ENCODE results near the gene EEFSEC. TPM values are rescaled to one million over a fixed set of nuclear protein-coding genes. Genes with fewer than 3 reads are reported as not detected.

Gene EEFSEC
- total and polyA plus RNA-seq, 2 of the 8 experiments (the other 6 are each of a cell fraction or from before 2014, with no cell fraction given), result 13.1 to 19.8 TPM

DNA sequence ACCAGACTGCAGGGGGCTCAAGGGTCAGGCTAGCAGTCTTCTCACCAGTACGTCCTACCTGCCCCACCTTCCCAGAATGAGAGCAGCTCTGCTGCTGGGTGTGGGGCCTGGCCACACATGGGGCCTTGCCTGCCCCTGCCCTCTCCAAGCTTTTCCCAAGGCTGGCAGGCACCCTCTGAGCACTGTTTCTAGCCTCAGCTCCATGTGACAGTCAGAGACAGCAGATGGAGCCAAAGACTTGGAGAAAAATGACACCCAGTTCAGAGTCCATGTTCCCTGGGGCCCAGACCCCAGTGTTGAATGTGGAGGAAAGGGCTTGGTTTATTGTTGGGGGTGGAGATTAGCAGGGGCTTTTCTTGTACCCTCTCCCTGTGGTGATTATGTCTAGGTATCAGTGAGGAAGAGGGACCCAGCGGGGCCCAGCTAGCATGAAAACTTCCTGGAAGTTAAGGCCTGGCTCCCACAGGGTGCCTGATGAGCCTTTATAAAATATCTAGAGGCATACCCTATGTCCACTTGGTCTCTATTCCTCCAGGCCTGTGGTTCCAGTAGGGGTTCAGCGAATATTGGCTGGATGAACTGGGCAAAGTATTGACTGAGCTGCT lies 153.8 kb downstream of the EEFSEC start:
- ChIA-PET POLR2A (ENCODE audit: partially characterized antibody) (no interaction called here), CTCF (ENCODE audit: partially characterized antibody) (interaction anchor here (0.5 to 5.9 kb wide), 21 partner anchors 8 to 1185 kb away, joined by 3 to 58 read pairs (median 4); no protein-coding TSS in a partner anchor)
- H3K23me2 ChIP-seq (ENCODE audit: low read depth, low read length), result no peaks in the 10 kb centered on the region
- no peak overlapping the region for H4K8ac ChIP-seq (ENCODE audit: extremely low read depth, insufficient read depth, low read length)
- H3K27me3 ChIP-seq (replicated peaks in 1 of 4; ENCODE audit: control insufficient read depth in 3 of 4, extremely low read depth in 1 of 4, insufficient read depth in 3 of 4, low read length in 3 of 4), result no peaks in the 10 kb centered on the region
- H3K4me2 ChIP-seq (ENCODE audit: insufficient read depth in 1 of 2, low read depth in 2 of 2, low read length in 2 of 2), result no peak overlapping the region
- H3K9ac ChIP-seq (replicated peaks in 1 of 4; ENCODE audit: extremely low read depth in 1 of 4, low read depth in 3 of 4, low read length in 3 of 4), result no peak overlapping the region
- no peak overlapping the region for H3K14ac ChIP-seq (ENCODE audit: insufficient read length)
- DNase-seq (ENCODE audit: low read depth in 1 of 2, low spot score in 2 of 2) (peak in 1 of 2 experiments; percentile 43), FAIRE-seq (no peak)
- H4K5ac ChIP-seq (ENCODE audit: insufficient read length, low read depth, low read length), result no peak overlapping the region
- no peaks in the 10 kb centered on the region for H4K20me1 ChIP-seq (replicated peaks in 1 of 2; ENCODE audit: control insufficient read depth in 1 of 2, insufficient read depth in 2 of 2, low read length in 2 of 2)
- no peaks in the 10 kb centered on the region for H3K9me3 ChIP-seq (ENCODE audit: insufficient read depth in 2 of 2, low read depth in 1 of 2, low read length in 1 of 2)
- no peak overlapping the region for H2BK120ac ChIP-seq (replicated peaks; ENCODE audit: low read depth, low read length)
- H3K79me2 ChIP-seq (ENCODE audit: control insufficient read depth in 1 of 2, insufficient read depth in 2 of 2, low read length in 2 of 2), result no peaks in the 10 kb centered on the region
- H3K27ac ChIP-seq (ENCODE audit: low read depth, low read length), result no peak overlapping the region
- H2BK20ac ChIP-seq (ENCODE audit: low read length), result no peak overlapping the region
- no peaks in the 10 kb centered on the region for H3K79me1 ChIP-seq (ENCODE audit: low read depth, low read length)
- no peak overlapping the region for H4K91ac ChIP-seq (replicated peaks; ENCODE audit: insufficient read length, low read length)
- no peak overlapping the region for H3K56ac ChIP-seq (replicated peaks; ENCODE audit: insufficient read length, low read depth, low read length)
- no peak overlapping the region for H2AFZ ChIP-seq (ENCODE audit: low read length)
- H2BK12ac ChIP-seq (ENCODE audit: low read depth, low read length), result no peak overlapping the region
- no peaks in the 10 kb centered on the region for H3K36me3 ChIP-seq (ENCODE audit: control insufficient read depth in 2 of 4, insufficient read depth in 4 of 4, low read length in 3 of 4)
- no peak overlapping the region for H3K18ac ChIP-seq (ENCODE audit: extremely low read depth, low read length)
- no peak overlapping the region for H3K4me3 ChIP-seq (ENCODE audit: extremely low read depth in 1 of 4, insufficient read depth in 2 of 4, low read depth in 3 of 4, low read length in 4 of 4)
- H3K23ac ChIP-seq (ENCODE audit: insufficient read length), result no peak overlapping the region
- 82% methylated on average over 3 of the region's 3 CpGs; no CpG with 5 or more reads in 1 of the 2 experiments for WGBS, 2 experiments (ENCODE audit: extremely low coverage in 1 of 2, insufficient coverage in 1 of 2, insufficient read length in 1 of 2, insufficient replicate concordance in 2 of 2, low coverage in 1 of 2, low lambda C conversion rate in 2 of 2, missing lambda C conversion rate in 1 of 2)
- no peak overlapping the region for H2BK15ac ChIP-seq (ENCODE audit: low read length)
- no peak overlapping the region for H2AK5ac ChIP-seq (ENCODE audit: low read depth, low read length)
- H3K4ac ChIP-seq (replicated peaks; ENCODE audit: insufficient read length, low read depth, low read length), result no peak overlapping the region
- no peaks in the 10 kb centered on the region for H3K4me1 ChIP-seq (replicated peaks in 1 of 4; ENCODE audit: control insufficient read depth in 3 of 4, insufficient read depth in 4 of 4, low read length in 3 of 4)
- H2BK5ac ChIP-seq (ENCODE audit: low read depth, low read length), result no peak overlapping the region
- no peak for TF ChIP-seq TBP (IDR thresholded peaks at IDR 0.05; ENCODE audit: low read depth, low read length)
- no peak for TF ChIP-seq RXRA (IDR thresholded peaks at IDR 0.05; ENCODE audit: insufficient read depth, low read depth, low read length)
- TF ChIP-seq FOSL1 (IDR thresholded peaks at IDR 0.05; ENCODE audit: insufficient read depth, low read depth, low read length), result no peak
- TF ChIP-seq MAFK (IDR thresholded peaks at IDR 0.05; ENCODE audit: low read depth, low read length), result no peak
- no peak for TF ChIP-seq SIN3A (conservative IDR thresholded peaks at IDR 0.05 in 1 of 2, IDR thresholded peaks at IDR 0.05 in 1 of 2; ENCODE audit: low read depth in 1 of 2, low read length in 2 of 2)
- TF ChIP-seq CREB1 (IDR thresholded peaks at IDR 0.05), result no peak
- TF ChIP-seq, protein P1, sequence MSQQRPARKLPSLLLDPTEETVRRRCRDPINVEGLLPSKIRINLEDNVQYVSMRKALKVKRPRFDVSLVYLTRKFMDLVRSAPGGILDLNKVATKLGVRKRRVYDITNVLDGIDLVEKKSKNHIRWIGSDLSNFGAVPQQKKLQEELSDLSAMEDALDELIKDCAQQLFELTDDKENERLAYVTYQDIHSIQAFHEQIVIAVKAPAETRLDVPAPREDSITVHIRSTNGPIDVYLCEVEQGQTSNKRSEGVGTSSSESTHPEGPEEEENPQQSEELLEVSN (IDR thresholded peaks at IDR 0.05), result no peak
- TF ChIP-seq POLR2AphosphoS5 (IDR thresholded peaks at IDR 0.05; ENCODE audit: low read depth, low read length), result no peak
- TF ChIP-seq, protein P2, sequence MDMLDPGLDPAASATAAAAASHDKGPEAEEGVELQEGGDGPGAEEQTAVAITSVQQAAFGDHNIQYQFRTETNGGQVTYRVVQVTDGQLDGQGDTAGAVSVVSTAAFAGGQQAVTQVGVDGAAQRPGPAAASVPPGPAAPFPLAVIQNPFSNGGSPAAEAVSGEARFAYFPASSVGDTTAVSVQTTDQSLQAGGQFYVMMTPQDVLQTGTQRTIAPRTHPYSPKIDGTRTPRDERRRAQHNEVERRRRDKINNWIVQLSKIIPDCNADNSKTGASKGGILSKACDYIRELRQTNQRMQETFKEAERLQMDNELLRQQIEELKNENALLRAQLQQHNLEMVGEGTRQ (IDR thresholded peaks at IDR 0.05; ENCODE audit: low read length), result no peak
- no peak for TF ChIP-seq SUZ12 (IDR thresholded peaks at IDR 0.05; ENCODE audit: low read length)
- TF ChIP-seq RAD21 (IDR thresholded peaks at IDR 0.05 in 1 of 2, conservative IDR thresholded peaks at IDR 0.05 in 1 of 2; ENCODE audit: low read depth in 2 of 2, low read length in 2 of 2), result peak; percentile 48 to 63
- no peak for TF ChIP-seq POU5F1 (IDR thresholded peaks at IDR 0.05; ENCODE audit: low read depth, low read length)
